ENCODE data around the gene SFRP5. TPM values are rescaled to one million over a fixed set of nuclear protein-coding genes. Genes with fewer than 3 reads are reported as not detected.

Gene SFRP5
- total RNA-seq, 1 donor from 2014 or later: not detected

- Mint-ChIP-seq H3K36me3 (ENCODE audit: unreplicated experiment) (peaks cover 5% of the 10 kb centered on the region), H3K27ac (ENCODE audit: unreplicated experiment) (no peak overlapping the region), H3K4me1 (ENCODE audit: unreplicated experiment) (peaks cover 18% of the 10 kb centered on the region), H3K9me3 (ENCODE audit: unreplicated experiment) (no peaks in the 10 kb centered on the region), H3K4me3 (ENCODE audit: unreplicated experiment) (no peak overlapping the region), H3K27me3 (ENCODE audit: unreplicated experiment) (peaks cover 10% of the 10 kb centered on the region)
- DNase-seq (ENCODE audit: extremely low spot score, unreplicated experiment): no peak
- TF ChIP-seq CTCF (IDR thresholded peaks at IDR 0.05): no peak
Observed at GRCh38 chr10:97765201-97765600, 6.6 kb downstream of the SFRP5 start.

- no peak overlapping the region for H3K4me3 Mint-ChIP-seq (ENCODE audit: unreplicated experiment)
- no peak for TF ChIP-seq CTCF (IDR thresholded peaks at IDR 0.05)
- DNase-seq (ENCODE audit: extremely low spot score, unreplicated experiment): no peak
- peak overlapping the region; percentile 15 for H3K27ac Mint-ChIP-seq (ENCODE audit: unreplicated experiment)
- H3K36me3 Mint-ChIP-seq (ENCODE audit: unreplicated experiment): peaks cover 6% of the 10 kb centered on the region
- no peaks in the 10 kb centered on the region for H3K9me3 Mint-ChIP-seq (ENCODE audit: unreplicated experiment)
- peaks cover 3% of the 10 kb centered on the region for H3K27me3 Mint-ChIP-seq (ENCODE audit: unreplicated experiment)
- peaks cover 19% of the 10 kb centered on the region for H3K4me1 Mint-ChIP-seq (ENCODE audit: unreplicated experiment)
Observed at GRCh38 chr10:97764519-97764931, 7.3 kb downstream of the SFRP5 start.

- Mint-ChIP-seq H3K27ac (ENCODE audit: unreplicated experiment) (no peak overlapping the region), H3K4me1 (ENCODE audit: unreplicated experiment) (peaks cover 23% of the 10 kb centered on the region), H3K36me3 (ENCODE audit: unreplicated experiment) (peaks cover 5% of the 10 kb centered on the region), H3K4me3 (ENCODE audit: unreplicated experiment) (no peak overlapping the region), H3K27me3 (ENCODE audit: unreplicated experiment) (no peaks in the 10 kb centered on the region), H3K9me3 (ENCODE audit: unreplicated experiment) (no peaks in the 10 kb centered on the region)
- no peak for DNase-seq (ENCODE audit: extremely low spot score, unreplicated experiment)
- no peak for TF ChIP-seq CTCF (IDR thresholded peaks at IDR 0.05)
Observed at GRCh38 chr10:97763947-97764346, 7.9 kb downstream of the SFRP5 start.

- Mint-ChIP-seq H3K9me3 (ENCODE audit: unreplicated experiment) (no peaks in the 10 kb centered on the region), H3K36me3 (ENCODE audit: unreplicated experiment) (peaks cover 5% of the 10 kb centered on the region), H3K27ac (ENCODE audit: unreplicated experiment) (no peak overlapping the region), H3K4me1 (ENCODE audit: unreplicated experiment) (peaks cover 23% of the 10 kb centered on the region), H3K27me3 (ENCODE audit: unreplicated experiment) (no peaks in the 10 kb centered on the region), H3K4me3 (ENCODE audit: unreplicated experiment) (no peak overlapping the region)
- no peak for TF ChIP-seq CTCF (IDR thresholded peaks at IDR 0.05)
- no peak for DNase-seq (ENCODE audit: extremely low spot score, unreplicated experiment)
Observed at GRCh38 chr10:97763411-97763810, 8.4 kb downstream of the SFRP5 start.

GRCh38 chr10:97762816-97763215, 9.0 kb downstream of the SFRP5 start:
- Mint-ChIP-seq H3K9me3 (ENCODE audit: unreplicated experiment) (no peaks in the 10 kb centered on the region), H3K36me3 (ENCODE audit: unreplicated experiment) (peaks cover 3% of the 10 kb centered on the region), H3K27ac (ENCODE audit: unreplicated experiment) (peak overlapping the region; percentile 68), H3K4me3 (ENCODE audit: unreplicated experiment) (no peak overlapping the region), H3K27me3 (ENCODE audit: unreplicated experiment) (no peaks in the 10 kb centered on the region), H3K4me1 (ENCODE audit: unreplicated experiment) (peaks cover 23% of the 10 kb centered on the region)
- no peak for DNase-seq (ENCODE audit: extremely low spot score, unreplicated experiment)
- no peak for TF ChIP-seq CTCF (IDR thresholded peaks at IDR 0.05)
